CD4-positive, CD25-positive, alpha-beta regulatory T cell (primary cell): ENCODE data around the gene MRFAP1L1. TPM values are rescaled to one million over a fixed set of nuclear protein-coding genes. Genes with fewer than 3 reads are reported as not detected.

Experiments
- ATAC-seq, 2 donors: fragments of 150-1000 bp; cut with Tn5 transposase; one replicate each; pipeline ENCODE4 v1.10.0; 2021; ENCODE audit warnings: low read depth in 2 of 2, moderate number of reproducible peaks in 2 of 2, moderate library complexity in 1 of 2
- DNase-seq, 3 donors: peaks; one replicate each; pipeline versions ENCODE4 v3.0.0 to v3.0.0-alpha.2; 2012 to 2022; ENCODE audit warnings: mixed read lengths in 1 of 3
- H3K27ac ChIP-seq: one replicate; pipeline ENCODE4 v1.7.0; 2013; ENCODE audit warnings: mild to moderate bottlenecking, low read length; ENCODE audit not compliant: insufficient read depth, poor library complexity, severe bottlenecking
- H3K27me3 ChIP-seq: one replicate; pipeline ENCODE4 v1.7.0; 2013; ENCODE audit warnings: low read length; ENCODE audit not compliant: control insufficient read depth, insufficient read depth
- H3K36me3 ChIP-seq: one replicate; pipeline ENCODE4 v1.7.0; 2013; ENCODE audit warnings: mild to moderate bottlenecking, low read length, moderate library complexity; ENCODE audit not compliant: control insufficient read depth, insufficient read depth
- H3K4me1 ChIP-seq: 2 replicates; pipeline ENCODE4 v1.7.0; 2013; ENCODE audit warnings: mild to moderate bottlenecking, low read length; ENCODE audit not compliant: insufficient read depth, control insufficient read depth, poor library complexity, severe bottlenecking
- H3K4me3 ChIP-seq: one replicate; pipeline ENCODE4 v1.7.0; 2013; ENCODE audit warnings: low read depth, mild to moderate bottlenecking, low read length, moderate library complexity
- H3K9me3 ChIP-seq, 2 experiments: 1 replicate in 1 of 2; 2 replicates in 1 of 2; pipeline ENCODE4 v1.7.0; 2013; ENCODE audit warnings: low read length in 2 of 2, mild to moderate bottlenecking in 1 of 2, moderate library complexity in 1 of 2; ENCODE audit not compliant: control insufficient read depth in 2 of 2
- H3K27ac Mint-ChIP-seq, 3 donors: one replicate each; pipeline ENCODE4 v1.8.0; 2020 to 2022; ENCODE audit warnings: mild to moderate bottlenecking in 3 of 3, mixed read lengths in 3 of 3, moderate library complexity in 2 of 3
- H3K27me3 Mint-ChIP-seq: one replicate; pipeline ENCODE4 v1.8.0; 2022; ENCODE audit warnings: mild to moderate bottlenecking, mixed read lengths
- H3K36me3 Mint-ChIP-seq: one replicate; pipeline ENCODE4 v1.8.0; 2020; ENCODE audit warnings: mixed read lengths
- H3K4me1 Mint-ChIP-seq, 4 donors: one replicate each; pipeline ENCODE4 v1.8.0; 2020 to 2022; ENCODE audit warnings: mixed read lengths in 4 of 4, mild to moderate bottlenecking in 1 of 4
- H3K4me3 Mint-ChIP-seq, 4 donors: one replicate each; pipeline ENCODE4 v1.8.0; 2020 to 2022; ENCODE audit warnings: mild to moderate bottlenecking in 4 of 4, mixed read lengths in 4 of 4, moderate library complexity in 3 of 4
- H3K9me3 Mint-ChIP-seq, 7 donors: one replicate each; pipeline ENCODE4 v1.8.0; 2020 to 2022; ENCODE audit warnings: mixed read lengths in 7 of 7, mild to moderate bottlenecking in 3 of 7, moderate library complexity in 2 of 7
- polyA plus RNA-seq, 4 donors: library from polyadenylated mRNA; unstranded; fragments of 300-500 nt; fragmentation: Illumina TruSeq; gene quantifications; one replicate each; pipeline ENCODE4 v1.2.3, GENCODE V29; 2021
- total RNA-seq: library from RNA; stranded (reverse); gene quantifications from one replicate; pipeline ENCODE4 v1.2.3, GENCODE V29; 2022

The MRFAP1L1 gene
- total and polyA plus RNA-seq, 5 donors from 2014 or later, result 32.6 to 156 (median 148) TPM

GRCh38 chr4:6696611-6697010 lies 13.1 kb downstream of the MRFAP1L1 start:
- H3K36me3 Mint-ChIP-seq, result peaks cover 20% of the 10 kb centered on the region
- Histone ChIP-seq H3K4me3 (peak overlapping the region; percentile 69), H3K9me3 (no peaks in the 10 kb centered on the region), H3K36me3 (no peaks in the 10 kb centered on the region), H3K27me3 (no peaks in the 10 kb centered on the region), H3K4me1 (peaks cover 74% of the 10 kb centered on the region), H3K27ac (peak overlapping the region; percentile 81)
- H3K27me3 Mint-ChIP-seq, result no peaks in the 10 kb centered on the region
- no peaks in the 10 kb centered on the region for H3K9me3 Mint-ChIP-seq
- H3K4me1 Mint-ChIP-seq, result peaks cover 15 to 84% (median 44%) of the 10 kb centered on the region in 4 donors
- H3K4me3 Mint-ChIP-seq, result peak overlapping the region; percentile 1 to 79 (median 70)
- H3K27ac Mint-ChIP-seq, result peak overlapping the region; percentile 92 to 100 (median 92)
- ATAC-seq (peak; percentile 37 to 40), DNase-seq (no peak)

GRCh38 chr4:6695660-6696610 lies 13.7 kb downstream of the MRFAP1L1 start:
- no peaks in the 10 kb centered on the region for H3K9me3 ChIP-seq
- peak overlapping the region; percentile 81 for H3K27ac ChIP-seq
- no peaks in the 10 kb centered on the region for H3K36me3 ChIP-seq
- H3K27me3 Mint-ChIP-seq, result no peaks in the 10 kb centered on the region
- H3K36me3 Mint-ChIP-seq, result peaks cover 20% of the 10 kb centered on the region
- H3K27me3 ChIP-seq, result no peaks in the 10 kb centered on the region
- peak; percentile 31 to 94 (median 69) for DNase-seq
- H3K4me3 Mint-ChIP-seq, result peak overlapping the region; percentile 4 to 79 (median 70)
- ATAC-seq, result peak; percentile 94 to 95
- peak overlapping the region; percentile 92 to 100 (median 92) for H3K27ac Mint-ChIP-seq
- peaks cover 15 to 86% (median 45%) of the 10 kb centered on the region in 4 donors for H3K4me1 Mint-ChIP-seq
- peaks cover 80% of the 10 kb centered on the region for H3K4me1 ChIP-seq
- H3K9me3 Mint-ChIP-seq, result no peaks in the 10 kb centered on the region
- peak overlapping the region; percentile 69 for H3K4me3 ChIP-seq

DNA sequence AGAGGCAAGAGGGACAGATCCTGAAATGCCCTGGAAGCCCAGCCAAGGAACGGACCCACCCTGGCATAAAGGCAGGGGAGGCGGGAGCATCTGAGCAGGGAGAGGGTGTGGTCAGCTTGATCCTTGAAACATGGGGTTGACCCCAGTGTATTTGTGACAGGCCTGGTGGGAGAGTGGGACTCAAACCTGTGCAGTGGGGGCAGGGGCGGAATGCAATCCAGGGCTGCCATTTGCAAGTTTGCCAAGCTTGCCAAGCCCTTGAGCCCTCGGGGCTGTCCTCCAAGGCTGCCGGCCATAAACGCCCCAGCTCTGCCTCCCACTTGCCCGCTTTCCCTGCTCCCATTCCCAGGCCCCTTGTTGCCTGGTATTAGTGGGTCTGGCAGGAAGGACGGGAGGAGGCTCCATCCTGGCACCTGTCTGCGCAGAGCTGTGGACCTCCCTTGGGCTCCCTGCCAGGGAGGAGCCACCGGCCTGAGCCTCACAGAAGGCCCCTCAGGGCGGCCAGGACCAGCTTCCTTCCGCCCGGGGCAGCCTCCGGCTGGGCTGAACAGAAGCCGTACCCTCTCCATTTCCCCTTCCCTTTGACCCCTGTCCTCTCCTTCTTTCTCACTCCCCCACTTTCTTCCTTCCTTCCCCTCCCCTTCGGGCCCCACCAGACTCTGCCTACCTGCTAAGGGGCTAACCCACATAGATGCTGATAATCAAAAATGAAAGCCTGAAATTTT lies 15.3 kb downstream of the MRFAP1L1 start:
- H3K4me3 ChIP-seq, result no peak overlapping the region
- H3K4me3 Mint-ChIP-seq, result peak overlapping the region; percentile 48 to 87 (median 74)
- ATAC-seq, result no peak

GRCh38 chr4:6693231-6694176 lies 16.2 kb downstream of the MRFAP1L1 start, which contains the start of gene S100P:
S100P (plus strand) TSS chr4:6693878; CDS start chr4:6693933, 55 bp downstream.
- ATAC-seq (no peak), DNase-seq (no peak)
- H3K27ac Mint-ChIP-seq, result peak within 1 kb of the TSS; percentile 92 to 100 (median 96)
- no peaks in the 10 kb centered on the region for H3K9me3 Mint-ChIP-seq
- H3K9me3 ChIP-seq, result no peaks in the 10 kb centered on the region
- no peaks in the 10 kb centered on the region for H3K27me3 Mint-ChIP-seq
- no peaks in the 10 kb centered on the region for H3K36me3 ChIP-seq
- H3K27ac ChIP-seq, result peak within 1 kb of the TSS; percentile 81
- H3K4me3 ChIP-seq, result no peak within 1 kb of the TSS
- H3K4me1 ChIP-seq, result peaks cover 90% of the 10 kb centered on the region
- H3K4me1 Mint-ChIP-seq, result peaks cover 20 to 92% (median 51%) of the 10 kb centered on the region in 4 donors
- no peaks in the 10 kb centered on the region for H3K27me3 ChIP-seq
- peaks cover 3% of the 10 kb centered on the region for H3K36me3 Mint-ChIP-seq
- peak within 1 kb of the TSS; percentile 48 to 87 (median 74) for H3K4me3 Mint-ChIP-seq

More for the DNA sequence above, 15.3 kb downstream of the MRFAP1L1 start:
- Mint-ChIP-seq H3K4me1 (peaks cover 20 to 89% (median 48%) of the 10 kb centered on the region in 4 donors), H3K27ac (peak overlapping the region; percentile 92 to 100 (median 96)), H3K9me3 (no peaks in the 10 kb centered on the region), H3K36me3 (peaks cover 6% of the 10 kb centered on the region), H3K27me3 (no peaks in the 10 kb centered on the region)
- DNase-seq, result peak in 2 of 3 donors; percentile 38 to 45
- Histone ChIP-seq H3K4me1 (peaks cover 89% of the 10 kb centered on the region), H3K36me3 (no peaks in the 10 kb centered on the region), H3K27ac (peak overlapping the region; percentile 81), H3K9me3 (no peaks in the 10 kb centered on the region), H3K27me3 (no peaks in the 10 kb centered on the region)

DNA sequence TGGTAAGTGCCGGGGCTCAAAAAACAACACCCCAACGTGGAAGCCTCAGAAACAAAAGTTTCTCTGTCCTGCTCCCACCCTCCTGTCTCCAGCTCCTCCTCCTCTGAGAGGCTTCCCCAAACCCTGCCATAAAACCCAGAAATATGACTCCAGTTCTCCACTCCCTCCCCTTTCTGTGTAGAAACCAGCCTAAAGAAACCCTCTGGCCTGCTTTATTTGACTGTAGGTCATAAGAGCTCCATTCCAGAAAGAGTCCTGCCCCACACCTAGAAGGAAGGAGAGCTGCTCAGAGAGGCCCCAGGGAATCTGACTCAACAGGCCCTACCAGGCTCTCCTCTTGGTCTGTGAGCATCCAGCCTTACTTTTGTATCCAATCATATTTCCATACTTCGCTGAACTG lies 16.9 kb downstream of the MRFAP1L1 start:
- Mint-ChIP-seq H3K27me3 (no peaks in the 10 kb centered on the region), H3K36me3 (no peaks in the 10 kb centered on the region), H3K4me3 (peak overlapping the region in 2 of 4 donors; percentile 61 to 71), H3K9me3 (no peaks in the 10 kb centered on the region), H3K27ac (peak overlapping the region; percentile 91 to 94 (median 92)), H3K4me1 (peaks cover 20 to 92% (median 52%) of the 10 kb centered on the region in 4 donors)
- H3K27me3 ChIP-seq, result no peaks in the 10 kb centered on the region
- H3K4me3 ChIP-seq, result no peak overlapping the region
- DNase-seq (no peak), ATAC-seq (no peak)
- H3K36me3 ChIP-seq, result no peaks in the 10 kb centered on the region
- H3K4me1 ChIP-seq, result peaks cover 93% of the 10 kb centered on the region
- no peak overlapping the region for H3K27ac ChIP-seq
- no peaks in the 10 kb centered on the region for H3K9me3 ChIP-seq

DNA sequence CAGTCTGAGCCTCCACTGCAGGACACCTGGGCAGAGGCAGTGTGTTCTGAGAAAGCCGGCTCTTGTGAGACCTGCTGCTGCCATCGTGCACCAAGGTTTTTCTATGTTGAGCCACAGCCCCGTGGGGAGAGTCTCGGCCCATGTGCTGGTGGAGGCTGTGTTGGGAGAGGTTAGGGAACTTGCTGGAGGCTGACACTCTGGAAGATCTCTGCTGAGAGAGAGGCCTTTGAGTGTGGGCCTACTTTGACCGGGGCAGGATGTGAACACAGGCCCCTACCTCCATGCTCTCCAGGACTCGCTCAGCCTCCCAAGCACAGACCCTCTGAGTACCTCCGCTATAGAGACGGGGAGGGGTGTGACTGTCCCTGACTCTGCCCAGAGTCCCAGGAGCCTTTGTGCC lies 17.3 kb downstream of the MRFAP1L1 start:
- DNase-seq (no peak), ATAC-seq (no peak)
- peak overlapping the region in 2 of 4 donors; percentile 33 to 71 for H3K4me3 Mint-ChIP-seq
- no peaks in the 10 kb centered on the region for H3K27me3 Mint-ChIP-seq
- H3K36me3 Mint-ChIP-seq, result no peaks in the 10 kb centered on the region
- H3K4me3 ChIP-seq, result no peak overlapping the region
- no peak overlapping the region for H3K27ac ChIP-seq
- H3K4me1 ChIP-seq, result peaks cover 90% of the 10 kb centered on the region
- no peaks in the 10 kb centered on the region for H3K27me3 ChIP-seq
- no peaks in the 10 kb centered on the region for H3K9me3 ChIP-seq
- no peaks in the 10 kb centered on the region for H3K36me3 ChIP-seq
- H3K27ac Mint-ChIP-seq, result peak overlapping the region; percentile 91 to 94 (median 92)
- H3K9me3 Mint-ChIP-seq, result no peaks in the 10 kb centered on the region
- peaks cover 20 to 92% (median 55%) of the 10 kb centered on the region in 4 donors for H3K4me1 Mint-ChIP-seq
